Tibial nerve (tissue), 4 donors: ENCODE results near the gene SLC5A1. TPM values are rescaled to one million over a fixed set of nuclear protein-coding genes. Genes with fewer than 3 reads are reported as not detected.

Source experiments
- DNase-seq, 2 donors: peaks; one replicate each; pipeline ENCODE4 v3.0.0-alpha.2; 2019; ENCODE audit warnings: low spot score in 2 of 2
- H3K27ac ChIP-seq, 4 donors: fragments of 200-600 bp; sonication (generic) in 3 of 4; one replicate each; pipeline ENCODE4 v1.5.1; 2017 to 2019; ENCODE audit warnings: mild to moderate bottlenecking in 1 of 4
- H3K27me3 ChIP-seq, 2 donors: fragments of 200-600 bp; sonication (generic) in 1 of 2; one replicate each; pipeline versions ENCODE4 v1.5.1 to v1.6.0; 2017 to 2019
- H3K36me3 ChIP-seq, 3 donors: fragments of 200-600 bp; sonication (generic); one replicate each; pipeline ENCODE4 v1.5.1; 2018 to 2019
- H3K4me1 ChIP-seq, 4 donors: fragments of 200-600 bp; sonication (generic) in 3 of 4; one replicate each; pipeline ENCODE4 v1.5.1; 2017 to 2019
- H3K4me3 ChIP-seq, 4 donors: fragments of 200-600 bp; sonication (generic) in 3 of 4; one replicate each; pipeline ENCODE4 v1.5.1; 2017 to 2019; ENCODE audit warnings: mild to moderate bottlenecking in 1 of 4, moderate library complexity in 1 of 4
- H3K9me3 ChIP-seq, 4 donors: fragments of 200-600 bp; sonication (generic) in 3 of 4; one replicate each; pipeline ENCODE4 v1.5.1; 2017 to 2019
- EP300 ChIP-seq, 2 donors: sonication (generic); formaldehyde crosslinking; IDR thresholded peaks; one replicate each; pipeline ENCODE4 v1.6.1; 2017; ENCODE audit warnings: antibody characterized with exemption in 2 of 2, mild to moderate bottlenecking in 1 of 2
- POLR2A ChIP-seq, 2 donors: fragments of 450-650 bp; IDR thresholded peaks; one replicate each; pipeline ENCODE4 v1.6.1; 2017; ENCODE audit warnings: antibody characterized with exemption in 2 of 2, mild to moderate bottlenecking in 2 of 2, moderate library complexity in 2 of 2
- WGBS, 2 donors: methylation state at CpG; one replicate each; pipeline ENCODE4 v1.1.5; 2018; 5-methylcytosine and 5-hydroxymethylcytosine counted together
- total RNA-seq, 4 donors: library from RNA; depleted of rRNA; stranded (reverse); fragments of >200 nt; gene quantifications; one replicate each; pipeline ENCODE4 v1.1.0, GENCODE V29; 2016
- TF ChIP-seq, protein P1 (sequence below), 5 experiments: fragments of 200-600 bp in 3 of 5; fragments of 450-650 bp in 2 of 5; sonication (generic) in 3 of 5; IDR thresholded peaks; one replicate each; pipeline ENCODE4 v1.5.1; 2016 to 2019; ENCODE audit warnings: antibody characterized with exemption in 5 of 5, mild to moderate bottlenecking in 3 of 5, moderate library complexity in 2 of 5

Gene SLC5A1
- total RNA-seq, 4 donors from 2014 or later, result under 0.01 TPM; not detected in 3

DNA sequence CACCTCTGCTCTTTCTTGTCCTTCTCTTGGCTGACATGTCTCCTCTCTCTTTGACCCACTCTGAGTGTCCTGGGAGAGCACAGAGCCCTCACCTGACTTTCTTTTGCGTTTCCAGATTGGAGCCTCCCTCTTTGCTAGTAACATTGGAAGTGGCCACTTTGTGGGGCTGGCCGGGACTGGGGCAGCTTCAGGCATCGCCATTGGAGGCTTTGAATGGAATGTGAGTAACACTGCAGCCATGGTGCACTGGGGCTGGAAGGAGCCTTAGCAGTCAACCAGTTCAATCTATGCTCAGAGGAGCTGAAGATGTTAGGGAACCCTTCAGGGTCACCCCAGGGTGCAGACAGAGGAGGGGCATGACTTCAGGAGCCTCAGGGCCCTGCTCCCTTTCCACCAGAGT is 23.8 kb downstream of the SLC5A1 start:
- H3K9me3 ChIP-seq, result no peaks in the 10 kb centered on the region
- no peaks in the 10 kb centered on the region for H3K36me3 ChIP-seq
- no peaks in the 10 kb centered on the region for H3K27me3 ChIP-seq
- H3K4me1 ChIP-seq, result no peaks in the 10 kb centered on the region
- no peak overlapping the region for H3K4me3 ChIP-seq
- no peak overlapping the region for H3K27ac ChIP-seq
- DNase-seq, result no peak
- 51 to 60% methylated on average over 3 of the region's 3 CpGs for WGBS, 2 donors
- TF ChIP-seq, protein P1, sequence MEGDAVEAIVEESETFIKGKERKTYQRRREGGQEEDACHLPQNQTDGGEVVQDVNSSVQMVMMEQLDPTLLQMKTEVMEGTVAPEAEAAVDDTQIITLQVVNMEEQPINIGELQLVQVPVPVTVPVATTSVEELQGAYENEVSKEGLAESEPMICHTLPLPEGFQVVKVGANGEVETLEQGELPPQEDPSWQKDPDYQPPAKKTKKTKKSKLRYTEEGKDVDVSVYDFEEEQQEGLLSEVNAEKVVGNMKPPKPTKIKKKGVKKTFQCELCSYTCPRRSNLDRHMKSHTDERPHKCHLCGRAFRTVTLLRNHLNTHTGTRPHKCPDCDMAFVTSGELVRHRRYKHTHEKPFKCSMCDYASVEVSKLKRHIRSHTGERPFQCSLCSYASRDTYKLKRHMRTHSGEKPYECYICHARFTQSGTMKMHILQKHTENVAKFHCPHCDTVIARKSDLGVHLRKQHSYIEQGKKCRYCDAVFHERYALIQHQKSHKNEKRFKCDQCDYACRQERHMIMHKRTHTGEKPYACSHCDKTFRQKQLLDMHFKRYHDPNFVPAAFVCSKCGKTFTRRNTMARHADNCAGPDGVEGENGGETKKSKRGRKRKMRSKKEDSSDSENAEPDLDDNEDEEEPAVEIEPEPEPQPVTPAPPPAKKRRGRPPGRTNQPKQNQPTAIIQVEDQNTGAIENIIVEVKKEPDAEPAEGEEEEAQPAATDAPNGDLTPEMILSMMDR (IDR thresholded peaks at IDR 0.05), result no peak
- TF ChIP-seq EP300 (IDR thresholded peaks at IDR 0.05), result no peak
- TF ChIP-seq POLR2A (IDR thresholded peaks at IDR 0.05), result no peak

- DNase-seq, result no peak
- WGBS, 2 donors, result 24 to 43% methylated on average over 2 of the region's 2 CpGs
- H3K36me3 ChIP-seq, result no peaks in the 10 kb centered on the region
- H3K27ac ChIP-seq, result no peak overlapping the region
- TF ChIP-seq POLR2A (IDR thresholded peaks at IDR 0.05), result no peak
- H3K4me1 ChIP-seq, result no peaks in the 10 kb centered on the region
- H3K27me3 ChIP-seq, result no peaks in the 10 kb centered on the region
- no peak overlapping the region for H3K4me3 ChIP-seq
- no peaks in the 10 kb centered on the region for H3K9me3 ChIP-seq
Measured at GRCh38 chr22:32067613-32068012, 24.6 kb downstream of the SLC5A1 start.

DNA sequence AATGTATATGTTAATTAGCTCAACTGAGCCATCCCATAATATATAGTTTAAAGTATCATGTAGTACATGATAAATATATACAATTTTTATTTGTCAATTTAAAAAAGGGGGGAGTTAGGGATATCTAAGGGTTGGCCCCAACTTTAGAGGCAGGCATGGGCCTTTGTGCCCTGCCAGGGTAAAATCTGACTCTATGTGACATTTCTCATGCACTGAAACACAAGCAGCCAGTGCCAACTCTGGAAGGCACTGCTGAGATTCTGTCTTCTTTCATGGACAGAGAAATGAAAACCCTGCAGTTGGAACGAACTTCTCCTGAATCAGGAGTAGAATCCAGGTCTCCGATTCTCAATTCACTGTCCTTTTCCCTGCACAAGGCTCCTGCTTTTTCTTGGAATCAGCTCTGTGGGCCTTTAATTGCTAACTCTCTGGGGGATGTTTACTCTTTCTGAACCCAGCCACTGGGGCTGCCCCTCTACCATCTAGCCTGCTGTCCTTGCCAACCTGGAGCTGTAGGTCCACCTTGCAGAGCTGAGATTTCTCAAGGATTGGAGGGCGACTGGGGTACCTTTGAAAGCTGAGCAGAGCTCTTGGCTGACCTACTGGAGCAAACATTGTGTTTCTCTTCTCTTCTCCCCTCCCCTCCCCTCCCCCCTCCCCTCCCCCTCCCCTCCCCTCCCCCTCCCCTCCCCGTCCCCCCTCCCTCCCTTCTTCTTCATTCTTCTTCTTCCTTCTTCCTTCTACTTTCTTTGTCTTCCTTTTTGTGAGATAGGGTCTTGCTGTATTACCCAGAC is 26.7 kb downstream of the SLC5A1 start:
- Histone ChIP-seq H3K9me3 (no peaks in the 10 kb centered on the region), H3K4me1 (no peaks in the 10 kb centered on the region), H3K27me3 (peaks cover 0 to 8% of the 10 kb centered on the region in 2 donors), H3K4me3 (no peak overlapping the region), H3K36me3 (no peaks in the 10 kb centered on the region), H3K27ac (no peak overlapping the region)
- WGBS, 2 donors, result 67 to 71% methylated on average over 4 of the region's 4 CpGs
- TF ChIP-seq EP300 (IDR thresholded peaks at IDR 0.05), result no peak
- TF ChIP-seq POLR2A (IDR thresholded peaks at IDR 0.05), result no peak
- TF ChIP-seq, protein P1 (IDR thresholded peaks at IDR 0.05), result no peak
- DNase-seq, result no peak

DNA sequence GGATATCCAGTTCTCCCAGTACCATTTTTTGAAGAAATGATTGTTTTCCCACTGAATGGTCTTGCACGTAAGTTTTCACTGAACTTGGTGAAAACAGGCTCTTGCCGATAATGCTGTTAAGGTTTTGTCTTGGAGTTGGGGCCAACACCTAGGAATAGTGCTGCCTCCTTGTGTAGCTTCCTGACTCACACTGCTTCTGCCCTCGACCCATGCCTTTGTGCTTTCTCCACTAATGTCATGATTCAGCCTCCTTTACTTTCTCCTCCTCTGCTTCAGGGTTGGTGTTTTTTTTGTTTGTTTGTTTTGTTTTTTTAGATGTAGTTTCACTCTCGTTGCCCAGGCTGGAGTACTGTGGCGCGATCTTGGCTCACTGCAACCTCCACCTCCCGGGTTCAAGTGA is 30.2 kb downstream of the SLC5A1 start:
- H3K4me1 ChIP-seq, result peaks cover 0 to 9% (median 0%) of the 10 kb centered on the region in 4 donors
- no peak for DNase-seq
- H3K9me3 ChIP-seq, result no peaks in the 10 kb centered on the region
- no peaks in the 10 kb centered on the region for H3K36me3 ChIP-seq
- H3K4me3 ChIP-seq, result no peak overlapping the region
- no peak for TF ChIP-seq EP300 (IDR thresholded peaks at IDR 0.05)
- TF ChIP-seq, protein P1 (IDR thresholded peaks at IDR 0.05), result no peak
- 82 to 86% methylated on average over 7 of the region's 7 CpGs for WGBS, 2 donors
- no peak overlapping the region for H3K27ac ChIP-seq
- H3K27me3 ChIP-seq, result peaks cover 0 to 8% of the 10 kb centered on the region in 2 donors

- H3K4me3 ChIP-seq, result no peak overlapping the region
- H3K27ac ChIP-seq, result no peak overlapping the region
- peaks cover 0 to 8% of the 10 kb centered on the region in 2 donors for H3K27me3 ChIP-seq
- WGBS, 2 donors, result 76 to 80% methylated on average over 5 of the region's 5 CpGs
- TF ChIP-seq, protein P1 (IDR thresholded peaks at IDR 0.05), result no peak
- TF ChIP-seq EP300 (IDR thresholded peaks at IDR 0.05) (no peak), POLR2A (IDR thresholded peaks at IDR 0.05) (no peak)
- no peaks in the 10 kb centered on the region for H3K9me3 ChIP-seq
- H3K36me3 ChIP-seq, result no peaks in the 10 kb centered on the region
- DNase-seq, result no peak
- peaks cover 0 to 9% (median 0%) of the 10 kb centered on the region in 4 donors for H3K4me1 ChIP-seq
Measured at GRCh38 chr22:32073823-32074380, 30.8 kb downstream of the SLC5A1 start.
